ENCODE results near the gene CCDC30.

The CCDC30 gene

DNA sequence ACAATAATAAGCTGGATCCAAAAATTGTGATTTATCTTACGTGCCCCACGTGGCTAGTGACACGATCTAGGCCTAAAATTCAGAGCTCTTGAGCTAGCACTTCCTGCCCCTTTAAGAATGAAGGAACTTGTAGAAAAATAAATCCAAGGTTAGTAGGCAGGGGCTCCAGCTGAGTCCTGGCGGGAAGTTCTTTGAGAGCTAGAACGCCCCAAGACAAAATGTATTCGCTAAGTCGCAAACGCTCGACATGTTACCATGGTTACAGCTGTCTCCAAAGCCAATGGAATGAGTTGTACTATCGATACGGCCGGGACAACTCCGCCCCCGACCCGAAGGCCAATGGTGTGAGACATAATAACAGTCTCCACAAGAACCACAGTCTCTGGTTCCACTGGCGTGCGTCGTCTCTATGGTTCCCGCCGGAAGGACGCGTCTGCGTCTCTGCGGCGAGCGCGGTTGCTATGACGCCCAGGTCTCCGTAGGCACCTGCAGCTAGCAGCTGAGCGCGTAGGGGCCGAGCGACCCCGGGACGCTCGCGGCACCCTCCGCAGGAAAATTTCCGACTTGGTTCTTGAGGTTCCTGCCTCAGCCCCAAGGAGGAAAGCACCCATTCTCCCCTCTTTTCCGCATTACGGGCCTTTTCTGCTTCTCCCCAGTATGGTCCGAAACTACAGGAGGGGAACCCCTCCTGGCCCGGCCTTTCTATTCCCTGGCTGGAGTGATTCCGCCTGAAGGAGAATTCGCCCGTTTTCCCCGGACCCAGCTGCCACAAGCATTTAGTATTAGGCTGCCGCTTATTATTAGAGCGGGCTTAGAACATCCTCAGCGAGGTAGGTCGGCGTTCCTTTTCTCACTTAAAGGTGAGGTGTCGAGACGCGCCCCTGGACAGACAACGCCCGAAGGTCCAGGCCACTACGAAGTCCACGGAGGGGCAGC lies at the start of gene CCDC30:
Gene CCDC30, plus strand, starts transcription at position 459 of the 936 bp plus-strand sequence. CDS start 17,266 bp downstream, outside the sequence.
- Mint-ChIP-seq H3K36me3 (peaks cover 37% of the 10 kb centered on the region), H3K27me3 (peaks cover 10% of the 10 kb centered on the region), H3K9me3 (no peaks in the 10 kb centered on the region), H3K4me3 (peak within 1 kb of the TSS; percentile 67), H3K27ac (peak within 1 kb of the TSS; percentile 72), H3K4me1 (peaks cover 44% of the 10 kb centered on the region)
- DNase-seq, result peak; percentile 98
- CTCF ChIA-PET, result interaction anchor here (0.6 kb wide), 1 partner anchor 818 kb away, joined by 4 read pairs; no protein-coding TSS in a partner anchor

- H3K36me3 Mint-ChIP-seq, result no peaks in the 10 kb centered on the region
- no peaks in the 10 kb centered on the region for H3K9me3 Mint-ChIP-seq
- CTCF ChIA-PET, result no interaction called here
- H3K4me3 Mint-ChIP-seq, result no peak overlapping the region
- no peak overlapping the region for H3K27ac Mint-ChIP-seq
- H3K27me3 Mint-ChIP-seq, result no peaks in the 10 kb centered on the region
- DNase-seq, result no peak
- no peaks in the 10 kb centered on the region for H3K4me1 Mint-ChIP-seq
Measured at GRCh38 chr1:42414551-42415496, 48.3 kb upstream of the CCDC30 start.

GRCh38 chr1:42417166-42417565 lies 45.9 kb upstream of the CCDC30 start:
- Mint-ChIP-seq H3K36me3 (no peaks in the 10 kb centered on the region), H3K9me3 (no peaks in the 10 kb centered on the region), H3K27me3 (peaks cover 5% of the 10 kb centered on the region), H3K4me3 (no peak overlapping the region), H3K27ac (no peak overlapping the region), H3K4me1 (no peaks in the 10 kb centered on the region)
- DNase-seq, result no peak
- CTCF ChIA-PET, result no interaction called here

- Mint-ChIP-seq H3K36me3 (no peaks in the 10 kb centered on the region), H3K4me1 (no peaks in the 10 kb centered on the region), H3K9me3 (no peaks in the 10 kb centered on the region), H3K27ac (no peak overlapping the region), H3K27me3 (peaks cover 6% of the 10 kb centered on the region), H3K4me3 (no peak overlapping the region)
- CTCF ChIA-PET, result no interaction called here
- DNase-seq, result no peak
Measured at GRCh38 chr1:42418516-42418915, 44.6 kb upstream of the CCDC30 start.

DNA sequence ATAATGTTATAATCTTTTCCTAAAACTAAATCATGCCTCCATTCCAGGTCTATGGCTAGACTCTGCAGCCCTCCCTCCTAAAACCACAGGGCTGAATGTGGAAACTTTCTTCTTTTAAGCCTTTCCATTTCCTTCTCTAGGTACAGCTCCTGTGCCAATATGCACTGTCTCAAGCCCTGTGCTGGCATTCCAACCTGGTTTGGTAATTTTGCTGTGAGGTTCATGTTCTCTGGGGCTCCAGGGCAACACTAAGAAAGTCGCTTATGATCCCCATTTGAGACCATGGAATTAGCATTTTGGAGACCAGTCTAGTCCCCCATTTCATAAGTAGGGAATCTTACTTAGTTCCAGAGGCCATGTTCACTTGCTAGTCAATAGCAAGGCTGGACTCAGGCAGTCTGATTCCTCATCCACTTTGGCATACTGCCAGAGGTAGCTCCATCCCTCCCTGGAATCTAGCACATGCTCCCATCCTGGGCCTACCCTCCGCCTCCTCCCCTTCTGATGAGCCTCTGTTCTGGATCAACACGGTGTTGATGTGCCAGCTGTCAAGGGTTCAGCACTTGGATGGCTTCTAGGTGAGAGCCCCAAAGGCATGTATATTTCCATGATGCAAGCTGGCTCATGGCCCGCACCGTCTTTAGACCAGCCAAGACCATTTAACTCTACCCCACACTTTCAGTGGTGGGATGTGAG lies 43.8 kb upstream of the CCDC30 start:
- Mint-ChIP-seq H3K4me1 (no peaks in the 10 kb centered on the region), H3K9me3 (no peaks in the 10 kb centered on the region), H3K27me3 (peaks cover 10% of the 10 kb centered on the region), H3K36me3 (no peaks in the 10 kb centered on the region), H3K4me3 (no peak overlapping the region), H3K27ac (no peak overlapping the region)
- CTCF ChIA-PET, result no interaction called here
- no peak for DNase-seq

- CTCF ChIA-PET, result no interaction called here
- H3K36me3 Mint-ChIP-seq, result no peaks in the 10 kb centered on the region
- no peak overlapping the region for H3K27ac Mint-ChIP-seq
- no peaks in the 10 kb centered on the region for H3K4me1 Mint-ChIP-seq
- DNase-seq, result no peak
- H3K9me3 Mint-ChIP-seq, result no peaks in the 10 kb centered on the region
- H3K4me3 Mint-ChIP-seq, result no peak overlapping the region
- H3K27me3 Mint-ChIP-seq, result peaks cover 10% of the 10 kb centered on the region
Measured at GRCh38 chr1:42420121-42420520, 43.0 kb upstream of the CCDC30 start.

- DNase-seq, result no peak
- peaks cover 10% of the 10 kb centered on the region for H3K27me3 Mint-ChIP-seq
Measured at GRCh38 chr1:42420911-42421585, 42.0 kb upstream of the CCDC30 start.

DNA sequence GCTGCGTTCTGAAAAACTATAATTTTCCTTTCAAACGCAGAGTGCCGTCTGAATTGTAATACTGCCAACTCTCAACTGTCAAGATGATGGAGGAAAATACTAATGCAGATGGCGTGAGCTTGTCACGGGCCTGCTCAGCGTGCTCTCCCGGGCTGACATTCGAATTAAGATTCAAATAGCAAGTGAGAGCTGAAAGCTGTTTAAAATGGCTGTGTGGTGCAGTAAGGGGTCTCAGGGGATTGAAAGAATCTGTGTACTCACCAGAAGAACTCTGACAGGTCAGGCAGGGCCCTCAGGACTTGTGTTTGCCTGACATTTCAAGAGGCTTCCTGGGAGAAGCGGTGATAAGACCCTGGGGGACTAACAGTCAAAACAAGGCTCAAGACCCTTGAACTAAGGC lies 40.3 kb upstream of the CCDC30 start:
- no peaks in the 10 kb centered on the region for H3K36me3 Mint-ChIP-seq
- no peak overlapping the region for H3K4me3 Mint-ChIP-seq
- CTCF ChIA-PET, result no interaction called here
- H3K27me3 Mint-ChIP-seq, result peaks cover 10% of the 10 kb centered on the region
- H3K4me1 Mint-ChIP-seq, result no peaks in the 10 kb centered on the region
- H3K9me3 Mint-ChIP-seq, result no peaks in the 10 kb centered on the region
- no peak overlapping the region for H3K27ac Mint-ChIP-seq
- no peak for DNase-seq

More at GRCh38 chr1:42420911-42421585, 42.0 kb upstream of the CCDC30 start:
- CTCF ChIA-PET, result no interaction called here
- no peak overlapping the region for H3K4me3 Mint-ChIP-seq
- H3K9me3 Mint-ChIP-seq, result no peaks in the 10 kb centered on the region
- H3K27ac Mint-ChIP-seq, result no peak overlapping the region
- H3K4me1 Mint-ChIP-seq, result no peaks in the 10 kb centered on the region
- H3K36me3 Mint-ChIP-seq, result no peaks in the 10 kb centered on the region

GRCh38 chr1:42423681-42424080 lies 39.4 kb upstream of the CCDC30 start:
- Mint-ChIP-seq H3K4me1 (no peaks in the 10 kb centered on the region), H3K4me3 (no peak overlapping the region), H3K27me3 (peaks cover 10% of the 10 kb centered on the region), H3K27ac (no peak overlapping the region), H3K36me3 (no peaks in the 10 kb centered on the region), H3K9me3 (no peaks in the 10 kb centered on the region)
- DNase-seq, result no peak
- CTCF ChIA-PET, result no interaction called here

DNA sequence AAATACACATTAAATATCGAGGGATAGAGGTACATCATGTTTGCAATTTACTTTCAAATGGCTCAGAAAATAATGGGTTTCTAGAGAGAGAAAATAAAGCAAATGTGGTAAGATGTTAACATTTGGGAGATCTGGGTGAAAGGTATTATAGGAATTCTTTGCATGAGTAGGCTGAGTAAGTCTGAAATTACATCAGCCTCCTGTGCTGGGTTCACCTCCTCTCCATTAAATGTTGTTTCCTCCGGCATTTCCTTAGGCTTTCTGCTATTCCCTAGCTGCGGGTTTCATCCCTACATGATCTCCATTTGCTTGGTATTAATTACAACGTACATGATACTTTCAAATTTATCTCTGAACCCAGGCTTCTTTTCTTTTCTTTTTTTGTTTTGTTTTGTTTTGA lies 38.9 kb upstream of the CCDC30 start:
- Mint-ChIP-seq H3K9me3 (no peaks in the 10 kb centered on the region), H3K4me1 (no peaks in the 10 kb centered on the region), H3K27ac (no peak overlapping the region), H3K27me3 (peaks cover 10% of the 10 kb centered on the region), H3K36me3 (no peaks in the 10 kb centered on the region), H3K4me3 (no peak overlapping the region)
- DNase-seq, result no peak
- CTCF ChIA-PET, result no interaction called here

DNA sequence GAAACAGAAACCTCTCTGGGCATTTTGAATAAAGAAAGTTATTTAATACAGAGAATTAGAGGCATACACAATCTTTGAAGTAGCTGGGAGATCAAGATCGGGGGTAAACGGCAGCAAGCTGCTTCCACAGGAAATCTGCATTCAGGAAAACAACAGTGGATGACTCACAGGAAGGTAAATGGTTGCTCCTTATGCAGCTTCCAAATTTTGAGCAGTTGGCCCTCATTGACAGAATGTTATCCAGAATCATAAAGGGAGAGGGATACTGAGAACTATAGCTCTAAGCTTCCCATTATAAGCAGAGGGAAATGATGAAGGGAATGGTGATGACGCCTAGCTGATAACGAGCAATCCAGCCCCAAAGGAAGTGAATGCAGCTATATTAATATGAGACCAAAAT lies 35.8 kb upstream of the CCDC30 start:
- Mint-ChIP-seq H3K27ac (no peak overlapping the region), H3K4me3 (no peak overlapping the region), H3K36me3 (no peaks in the 10 kb centered on the region), H3K4me1 (no peaks in the 10 kb centered on the region), H3K9me3 (no peaks in the 10 kb centered on the region), H3K27me3 (peaks cover 5% of the 10 kb centered on the region)
- no peak for DNase-seq
- CTCF ChIA-PET, result no interaction called here

- H3K27me3 Mint-ChIP-seq, result no peaks in the 10 kb centered on the region
- H3K27ac Mint-ChIP-seq, result no peak overlapping the region
- H3K4me1 Mint-ChIP-seq, result no peaks in the 10 kb centered on the region
- no peak overlapping the region for H3K4me3 Mint-ChIP-seq
- DNase-seq, result no peak
- CTCF ChIA-PET, result no interaction called here
- H3K9me3 Mint-ChIP-seq, result no peaks in the 10 kb centered on the region
- no peaks in the 10 kb centered on the region for H3K36me3 Mint-ChIP-seq
Measured at GRCh38 chr1:42429603-42430002, 33.5 kb upstream of the CCDC30 start.

DNA sequence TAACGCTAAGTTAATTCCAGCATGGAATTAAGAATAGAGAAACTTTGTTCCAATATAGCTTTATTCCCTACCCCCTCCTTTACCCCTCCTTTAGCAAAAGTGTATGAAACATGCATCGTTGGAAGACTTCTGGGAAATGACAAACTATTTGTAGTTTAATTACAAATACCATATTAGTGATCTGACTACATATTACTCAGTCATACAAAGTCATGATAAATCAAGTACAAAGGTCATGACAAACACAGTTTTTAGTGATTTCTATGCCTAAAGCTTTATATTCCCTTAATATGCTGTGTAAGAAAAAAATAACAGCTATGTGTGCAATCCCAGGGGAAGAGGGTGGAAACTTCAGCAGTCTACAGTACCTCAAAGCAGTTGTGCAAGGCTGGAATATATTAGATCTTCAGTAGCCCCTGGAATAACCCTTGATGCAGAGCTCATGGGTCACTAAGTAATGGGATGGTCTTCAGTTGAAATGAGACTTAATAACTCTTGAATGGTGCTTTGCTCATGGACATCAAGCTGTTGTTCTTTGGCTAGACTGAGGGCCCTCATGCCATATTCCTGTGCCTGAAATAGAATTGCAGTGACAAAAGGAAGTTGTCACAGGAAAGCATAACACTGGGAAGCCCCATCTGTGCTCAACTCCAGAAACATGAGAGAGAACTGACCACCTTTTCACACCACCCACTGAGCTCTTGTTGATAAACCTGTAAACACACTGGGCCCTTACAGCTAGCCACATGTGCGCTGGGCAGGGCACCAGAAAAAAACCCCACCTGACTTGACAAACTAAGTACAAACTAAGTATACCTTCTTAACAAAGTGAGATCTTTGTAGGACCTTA lies 32.6 kb upstream of the CCDC30 start:
- H3K36me3 Mint-ChIP-seq, result no peaks in the 10 kb centered on the region
- DNase-seq, result no peak
- no peaks in the 10 kb centered on the region for H3K27me3 Mint-ChIP-seq
- no peaks in the 10 kb centered on the region for H3K4me1 Mint-ChIP-seq
- no peak overlapping the region for H3K4me3 Mint-ChIP-seq
- CTCF ChIA-PET, result no interaction called here
- H3K27ac Mint-ChIP-seq, result no peak overlapping the region
- no peaks in the 10 kb centered on the region for H3K9me3 Mint-ChIP-seq

All from activated naive CD4-positive, alpha-beta T cell treated with anti-CD3 and anti-CD28 coated beads, Interleukin-2, amount 10 ng/mL, durations not matched to agents 7 days and 5 days (primary cell).